ENCODE measurements around the gene PHEX. TPM values are rescaled to one million over a fixed set of nuclear protein-coding genes. Genes with fewer than 3 reads are reported as not detected.

The PHEX gene
- total RNA-seq, 1 donor, result 1.4 TPM

- H3K4me2 ChIP-seq (ENCODE audit: insufficient read depth, low read length), result no peak overlapping the region
- H3K79me2 ChIP-seq (ENCODE audit: insufficient read depth, low read length), result no peaks in the 10 kb centered on the region
- no peaks in the 10 kb centered on the region for H3K9me3 ChIP-seq (ENCODE audit: low read depth, low read length)
- no peak for TF ChIP-seq CTCF (IDR thresholded peaks at IDR 0.05; ENCODE audit: extremely low read depth, low read depth, low read length)
- H3K4me1 ChIP-seq (ENCODE audit: insufficient read depth, low read length), result no peaks in the 10 kb centered on the region
- no peak overlapping the region for H3K4me3 ChIP-seq (ENCODE audit: insufficient read depth, low read length)
- H3K27ac ChIP-seq (ENCODE audit: low read depth, low read length), result no peak overlapping the region
- H4K20me1 ChIP-seq (ENCODE audit: insufficient read depth, low read length), result no peaks in the 10 kb centered on the region
- no peak overlapping the region for H2AFZ ChIP-seq (ENCODE audit: low read length)
- H3K27me3 ChIP-seq (ENCODE audit: insufficient read depth, low read length), result no peaks in the 10 kb centered on the region
- H3K36me3 ChIP-seq (ENCODE audit: insufficient read depth, low read length), result no peaks in the 10 kb centered on the region
- DNase-seq (ENCODE audit: insufficient read length, low spot score, missing footprints), result no peak
Observed at GRCh38 chrX:22237479-22237878, 205.4 kb downstream of the PHEX start.

- Histone ChIP-seq H3K27me3 (ENCODE audit: insufficient read depth, low read length) (no peaks in the 10 kb centered on the region), H3K9me3 (ENCODE audit: low read depth, low read length) (no peaks in the 10 kb centered on the region), H3K36me3 (ENCODE audit: insufficient read depth, low read length) (no peaks in the 10 kb centered on the region), H3K4me3 (ENCODE audit: insufficient read depth, low read length) (no peak overlapping the region), H3K27ac (ENCODE audit: low read depth, low read length) (peak overlapping the region; percentile 5), H2AFZ (ENCODE audit: low read length) (no peak overlapping the region), H3K79me2 (ENCODE audit: insufficient read depth, low read length) (no peaks in the 10 kb centered on the region), H4K20me1 (ENCODE audit: insufficient read depth, low read length) (no peaks in the 10 kb centered on the region), H3K4me2 (ENCODE audit: insufficient read depth, low read length) (peak overlapping the region; percentile 20), H3K4me1 (ENCODE audit: insufficient read depth, low read length) (no peaks in the 10 kb centered on the region)
- DNase-seq (ENCODE audit: insufficient read length, low spot score, missing footprints), result no peak
- TF ChIP-seq CTCF (IDR thresholded peaks at IDR 0.05; ENCODE audit: extremely low read depth, low read depth, low read length), result no peak
Observed at GRCh38 chrX:22246620-22247019, 214.5 kb downstream of the PHEX start.

DNA sequence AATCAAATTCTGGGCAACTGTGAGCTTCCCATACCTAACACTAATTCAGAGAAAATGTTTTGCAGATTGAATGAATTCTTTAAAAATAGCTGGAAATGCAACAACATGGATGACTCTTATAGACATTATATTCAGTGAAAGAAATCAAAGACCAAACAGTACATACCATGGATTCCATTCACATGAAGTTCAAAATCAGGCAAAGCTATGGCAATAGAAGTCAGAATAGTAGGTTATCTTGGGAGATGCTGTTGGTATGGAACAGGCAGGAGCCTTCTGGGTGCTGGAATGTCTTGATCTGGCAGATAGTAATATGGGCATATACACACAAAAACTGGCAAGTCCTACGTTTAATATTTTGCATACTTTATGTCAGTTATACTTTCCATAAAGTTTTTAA, 215.0 kb downstream of the PHEX start:
- no peaks in the 10 kb centered on the region for H3K27me3 ChIP-seq (ENCODE audit: insufficient read depth, low read length)
- no peaks in the 10 kb centered on the region for H3K36me3 ChIP-seq (ENCODE audit: insufficient read depth, low read length)
- H3K79me2 ChIP-seq (ENCODE audit: insufficient read depth, low read length), result no peaks in the 10 kb centered on the region
- no peaks in the 10 kb centered on the region for H3K9me3 ChIP-seq (ENCODE audit: low read depth, low read length)
- H3K27ac ChIP-seq (ENCODE audit: low read depth, low read length), result peak overlapping the region; percentile 5
- no peak overlapping the region for H3K4me3 ChIP-seq (ENCODE audit: insufficient read depth, low read length)
- no peak for TF ChIP-seq CTCF (IDR thresholded peaks at IDR 0.05; ENCODE audit: extremely low read depth, low read depth, low read length)
- no peak overlapping the region for H2AFZ ChIP-seq (ENCODE audit: low read length)
- DNase-seq (ENCODE audit: insufficient read length, low spot score, missing footprints), result no peak
- peak overlapping the region; percentile 20 for H3K4me2 ChIP-seq (ENCODE audit: insufficient read depth, low read length)
- no peaks in the 10 kb centered on the region for H3K4me1 ChIP-seq (ENCODE audit: insufficient read depth, low read length)
- H4K20me1 ChIP-seq (ENCODE audit: insufficient read depth, low read length), result no peaks in the 10 kb centered on the region

GRCh38 chrX:22248401-22248800, 216.3 kb downstream of the PHEX start:
- Histone ChIP-seq H4K20me1 (ENCODE audit: insufficient read depth, low read length) (no peaks in the 10 kb centered on the region), H3K4me1 (ENCODE audit: insufficient read depth, low read length) (no peaks in the 10 kb centered on the region), H3K36me3 (ENCODE audit: insufficient read depth, low read length) (no peaks in the 10 kb centered on the region), H3K27ac (ENCODE audit: low read depth, low read length) (no peak overlapping the region), H3K9me3 (ENCODE audit: low read depth, low read length) (no peaks in the 10 kb centered on the region), H3K79me2 (ENCODE audit: insufficient read depth, low read length) (no peaks in the 10 kb centered on the region), H3K4me2 (ENCODE audit: insufficient read depth, low read length) (no peak overlapping the region), H2AFZ (ENCODE audit: low read length) (no peak overlapping the region), H3K27me3 (ENCODE audit: insufficient read depth, low read length) (no peaks in the 10 kb centered on the region), H3K4me3 (ENCODE audit: insufficient read depth, low read length) (no peak overlapping the region)
- TF ChIP-seq CTCF (IDR thresholded peaks at IDR 0.05; ENCODE audit: extremely low read depth, low read depth, low read length), result no peak
- no peak for DNase-seq (ENCODE audit: insufficient read length, low spot score, missing footprints)
